OCI-LY7 (cell line): ENCODE results near the gene PLA2G4A.

ENCODE experiments used
- EZH2phosphoT487 ChIP-seq: fragments of 200-600 bp; sonication (generic); IDR thresholded peaks from 2 replicates; pipeline ENCODE4 v1.6.1; 2018; ENCODE audit warnings: low read depth, borderline replicate concordance, mild to moderate bottlenecking, mixed run types, antibody characterized with exemption, low read length, moderate library complexity, mixed read lengths
- TF ChIP-seq, protein P1 (sequence below): fragments of 200-600 bp; sonication (generic); conservative IDR thresholded peaks from 2 replicates; pipeline ENCODE4 v1.5.1; 2014; ENCODE audit warnings: mild to moderate bottlenecking, antibody characterized with exemption, low read length, moderate library complexity, mixed read lengths

DNA sequence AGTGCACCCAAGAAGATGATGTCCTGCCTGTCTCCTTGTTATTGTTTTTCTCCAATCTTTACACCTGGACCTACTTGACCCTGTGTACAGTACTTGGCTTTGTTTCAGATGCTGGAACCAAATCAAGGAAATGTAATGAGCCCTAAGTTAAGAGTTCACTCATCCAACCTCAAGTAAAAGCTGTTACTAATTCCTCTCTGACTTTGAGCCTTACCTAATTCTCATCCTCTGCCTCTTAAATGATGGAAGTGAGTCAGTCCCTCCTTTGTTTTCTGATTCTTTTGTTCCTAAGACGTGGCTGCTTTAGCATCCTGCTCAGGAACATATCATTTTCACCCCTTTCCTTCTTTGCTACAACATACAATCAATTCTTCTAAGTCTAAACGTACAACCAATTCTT is 15.3 kb upstream of the PLA2G4A start:
- TF ChIP-seq, protein P1, sequence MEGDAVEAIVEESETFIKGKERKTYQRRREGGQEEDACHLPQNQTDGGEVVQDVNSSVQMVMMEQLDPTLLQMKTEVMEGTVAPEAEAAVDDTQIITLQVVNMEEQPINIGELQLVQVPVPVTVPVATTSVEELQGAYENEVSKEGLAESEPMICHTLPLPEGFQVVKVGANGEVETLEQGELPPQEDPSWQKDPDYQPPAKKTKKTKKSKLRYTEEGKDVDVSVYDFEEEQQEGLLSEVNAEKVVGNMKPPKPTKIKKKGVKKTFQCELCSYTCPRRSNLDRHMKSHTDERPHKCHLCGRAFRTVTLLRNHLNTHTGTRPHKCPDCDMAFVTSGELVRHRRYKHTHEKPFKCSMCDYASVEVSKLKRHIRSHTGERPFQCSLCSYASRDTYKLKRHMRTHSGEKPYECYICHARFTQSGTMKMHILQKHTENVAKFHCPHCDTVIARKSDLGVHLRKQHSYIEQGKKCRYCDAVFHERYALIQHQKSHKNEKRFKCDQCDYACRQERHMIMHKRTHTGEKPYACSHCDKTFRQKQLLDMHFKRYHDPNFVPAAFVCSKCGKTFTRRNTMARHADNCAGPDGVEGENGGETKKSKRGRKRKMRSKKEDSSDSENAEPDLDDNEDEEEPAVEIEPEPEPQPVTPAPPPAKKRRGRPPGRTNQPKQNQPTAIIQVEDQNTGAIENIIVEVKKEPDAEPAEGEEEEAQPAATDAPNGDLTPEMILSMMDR = no peak
- TF ChIP-seq EZH2phosphoT487 = no peak
